Esophagus muscularis mucosa (tissue), 4 donors: ENCODE data around the gene ATP2A1. TPM values are rescaled to one million over a fixed set of nuclear protein-coding genes. Genes with fewer than 3 reads are reported as not detected.

ENCODE experiments used
- DNase-seq: peaks from one replicate; pipeline ENCODE4 v3.0.0-alpha.2; 2017; ENCODE audit errors: extremely low spot score
- H3K27ac ChIP-seq, 4 donors: fragments of 200-600 bp; sonication (generic); replicated peaks in 1 of 4; 1 replicate in 3 of 4; 2 replicates in 1 of 4; pipeline ENCODE4 v1.5.1; 2016 to 2019; ENCODE audit warnings: mild to moderate bottlenecking in 1 of 4
- H3K27me3 ChIP-seq, 4 donors: fragments of 200-600 bp; sonication (generic); one replicate each; pipeline versions ENCODE4 v1.5.1 to v1.6.0; 2016 to 2019
- H3K36me3 ChIP-seq, 4 donors: fragments of 200-600 bp; sonication (generic); one replicate each; pipeline ENCODE4 v1.5.1; 2016 to 2019
- H3K4me1 ChIP-seq, 4 donors: fragments of 200-600 bp; sonication (generic); one replicate each; pipeline ENCODE4 v1.5.1; 2016 to 2019
- H3K4me3 ChIP-seq, 4 donors: fragments of 200-600 bp; sonication (generic); 1 replicate in 2 of 4; 2 replicates in 2 of 4; pipeline ENCODE4 v1.5.1; 2016 to 2019; ENCODE audit warnings: mild to moderate bottlenecking in 4 of 4, moderate library complexity in 1 of 4
- H3K9me3 ChIP-seq, 4 donors: fragments of 200-600 bp; sonication (generic); 1 replicate in 3 of 4; 2 replicates in 1 of 4; pipeline ENCODE4 v1.5.1; 2016 to 2019
- EP300 ChIP-seq: sonication (generic); formaldehyde crosslinking; IDR thresholded peaks from one replicate; pipeline ENCODE4 v1.6.1; 2017; ENCODE audit warnings: antibody characterized with exemption
- POLR2A ChIP-seq: fragments of 450-650 bp; IDR thresholded peaks from one replicate; pipeline ENCODE4 v1.6.1; 2017; ENCODE audit warnings: antibody characterized with exemption, moderate library complexity, mild to moderate bottlenecking, low read depth
- POLR2AphosphoS5 ChIP-seq, 2 donors: sonication (generic); formaldehyde crosslinking; IDR thresholded peaks; one replicate each; pipeline ENCODE4 v1.6.1; 2017; ENCODE audit warnings: antibody characterized with exemption in 2 of 2
- WGBS: methylation state at CpG from one replicate; pipeline ENCODE4 v1.1.5; 2018; 5-methylcytosine and 5-hydroxymethylcytosine counted together
- intact Hi-C: fragments of 100-400 bp; cut with DNase I; formaldehyde crosslinking; loops from one replicate; pipeline ENCODE4 v1.15.1; 2023
- total RNA-seq, 4 donors: library from RNA; depleted of rRNA; stranded (reverse); fragments of >200 nt; gene quantifications; one replicate each; pipeline versions ENCODE4 v1.1.0 to v1.2.1, GENCODE V29; 2016
- TF ChIP-seq, protein P1 (sequence below), 3 experiments: fragments of 200-600 bp in 2 of 3; fragments of 450-650 bp in 1 of 3; sonication (generic) in 2 of 3; IDR thresholded peaks; one replicate each; pipeline ENCODE4 v1.5.1; 2017 to 2019; ENCODE audit warnings: antibody characterized with exemption in 3 of 3, mild to moderate bottlenecking in 2 of 3, moderate library complexity in 1 of 3

The ATP2A1 gene
- total RNA-seq, 4 donors from 2014 or later: 0.86 TPM; not detected in 3

DNA sequence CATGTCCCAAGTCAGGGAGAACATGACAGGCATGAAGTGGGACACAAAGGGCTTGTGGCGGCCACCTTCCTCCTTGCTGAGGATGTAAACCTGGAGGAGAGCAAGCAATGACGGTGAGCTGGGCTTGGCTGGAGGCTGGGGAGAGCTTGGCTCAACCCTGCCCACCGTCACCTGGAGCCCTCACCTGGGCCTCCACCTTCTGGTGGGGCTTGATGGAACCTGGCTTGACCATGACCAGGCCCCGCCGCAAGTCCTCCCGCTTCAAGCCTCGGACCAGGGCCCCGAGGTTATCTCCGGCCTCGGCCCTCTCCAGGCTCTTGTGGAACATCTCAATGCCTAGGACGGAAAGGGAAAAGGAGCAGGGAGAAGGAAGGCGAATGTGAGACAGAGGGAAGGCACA lies 34.5 kb upstream of the ATP2A1 start:
- Histone ChIP-seq H3K4me3 (no peak overlapping the region), H3K27ac (no peak overlapping the region), H3K4me1 (peaks cover 20 to 41% (median 36%) of the 10 kb centered on the region in 4 donors), H3K27me3 (no peaks in the 10 kb centered on the region), H3K36me3 (peaks cover 26 to 45% (median 38%) of the 10 kb centered on the region in 4 donors), H3K9me3 (no peaks in the 10 kb centered on the region)
- 94% methylated on average over 12 of the region's 12 CpGs for WGBS
- TF ChIP-seq POLR2A (no peak), POLR2AphosphoS5 (IDR thresholded peaks at IDR 0.05) (no peak), EP300 (no peak)
- TF ChIP-seq, protein P1, sequence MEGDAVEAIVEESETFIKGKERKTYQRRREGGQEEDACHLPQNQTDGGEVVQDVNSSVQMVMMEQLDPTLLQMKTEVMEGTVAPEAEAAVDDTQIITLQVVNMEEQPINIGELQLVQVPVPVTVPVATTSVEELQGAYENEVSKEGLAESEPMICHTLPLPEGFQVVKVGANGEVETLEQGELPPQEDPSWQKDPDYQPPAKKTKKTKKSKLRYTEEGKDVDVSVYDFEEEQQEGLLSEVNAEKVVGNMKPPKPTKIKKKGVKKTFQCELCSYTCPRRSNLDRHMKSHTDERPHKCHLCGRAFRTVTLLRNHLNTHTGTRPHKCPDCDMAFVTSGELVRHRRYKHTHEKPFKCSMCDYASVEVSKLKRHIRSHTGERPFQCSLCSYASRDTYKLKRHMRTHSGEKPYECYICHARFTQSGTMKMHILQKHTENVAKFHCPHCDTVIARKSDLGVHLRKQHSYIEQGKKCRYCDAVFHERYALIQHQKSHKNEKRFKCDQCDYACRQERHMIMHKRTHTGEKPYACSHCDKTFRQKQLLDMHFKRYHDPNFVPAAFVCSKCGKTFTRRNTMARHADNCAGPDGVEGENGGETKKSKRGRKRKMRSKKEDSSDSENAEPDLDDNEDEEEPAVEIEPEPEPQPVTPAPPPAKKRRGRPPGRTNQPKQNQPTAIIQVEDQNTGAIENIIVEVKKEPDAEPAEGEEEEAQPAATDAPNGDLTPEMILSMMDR (IDR thresholded peaks at IDR 0.05): no peak
- intact Hi-C loops: loop anchor here (5.0 kb wide), 1 partner anchor 99 kb away; no protein-coding TSS in a partner anchor
- no peak for DNase-seq

DNA sequence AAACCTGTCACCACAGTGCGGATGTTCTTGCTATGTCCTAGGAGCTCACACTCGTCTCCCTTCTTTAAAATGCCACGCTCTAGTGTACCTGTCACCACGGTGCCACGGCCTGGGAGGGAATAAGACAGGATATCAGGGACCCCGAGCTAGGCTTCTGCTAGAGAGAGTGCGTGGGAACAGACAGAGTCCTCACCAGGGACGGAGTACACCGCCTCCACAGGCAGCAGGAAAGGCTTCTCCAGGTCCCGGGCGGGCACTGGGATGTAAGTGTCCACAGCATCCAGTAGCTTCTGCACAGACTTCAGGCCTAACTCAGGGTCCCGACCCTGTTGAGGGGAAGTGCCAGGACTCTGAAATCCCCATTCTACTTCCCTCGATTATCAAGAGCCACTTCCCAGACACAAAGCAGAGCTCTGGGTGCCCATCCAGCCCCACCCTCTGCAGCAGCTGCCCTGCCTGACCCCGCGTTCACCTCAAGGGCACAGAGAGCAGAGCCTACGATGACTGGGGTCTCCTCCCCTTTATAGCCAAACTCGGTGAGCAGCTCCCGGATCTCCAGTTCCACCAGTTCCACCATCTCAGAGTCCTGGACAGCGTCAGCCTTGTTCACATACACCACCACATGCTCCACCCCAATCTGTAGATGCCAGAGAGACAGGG lies 33.9 kb upstream of the ATP2A1 start:
- TF ChIP-seq, protein P1 (IDR thresholded peaks at IDR 0.05): no peak
- Histone ChIP-seq H3K4me1 (peaks cover 20 to 38% (median 35%) of the 10 kb centered on the region in 4 donors), H3K9me3 (no peaks in the 10 kb centered on the region), H3K4me3 (no peak overlapping the region), H3K27me3 (no peaks in the 10 kb centered on the region), H3K36me3 (peaks cover 26 to 45% (median 38%) of the 10 kb centered on the region in 4 donors), H3K27ac (no peak overlapping the region)
- WGBS: 89% methylated on average over 19 of the region's 19 CpGs
- intact Hi-C loops: loop anchor here (5.0 kb wide), 1 partner anchor 98 kb away; no protein-coding TSS in a partner anchor
- DNase-seq: no peak

DNA sequence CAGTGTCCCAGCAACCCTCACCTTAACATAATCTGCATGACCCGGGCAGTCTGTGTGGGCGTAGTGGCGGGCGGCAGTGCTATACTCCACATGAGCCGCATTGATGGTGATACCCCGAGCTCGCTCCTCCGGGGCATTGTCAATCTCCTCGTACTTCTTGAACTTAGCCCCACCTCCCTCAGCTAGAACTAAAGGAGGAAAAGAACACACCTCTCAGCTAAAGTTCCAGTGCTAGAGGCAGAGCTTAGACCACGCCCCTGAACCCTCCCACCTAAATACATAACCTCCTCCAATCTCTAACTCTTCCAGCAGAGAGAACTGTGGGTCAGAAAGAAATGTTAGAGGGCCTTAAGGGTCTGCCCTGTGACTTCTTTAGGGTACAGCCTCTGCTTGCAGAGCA lies 33.0 kb upstream of the ATP2A1 start:
- Histone ChIP-seq H3K27ac (peak overlapping the region; percentile 84 to 93 (median 92)), H3K27me3 (no peaks in the 10 kb centered on the region), H3K4me3 (peak overlapping the region; percentile 76 to 97 (median 87)), H3K4me1 (peaks cover 20 to 35% (median 29%) of the 10 kb centered on the region in 4 donors), H3K9me3 (no peaks in the 10 kb centered on the region), H3K36me3 (peaks cover 26 to 45% (median 39%) of the 10 kb centered on the region in 4 donors)
- WGBS: 66% methylated on average over 10 of the region's 10 CpGs
- intact Hi-C loops: no loop called here
- TF ChIP-seq EP300 (no peak), POLR2A (no peak), POLR2AphosphoS5 (IDR thresholded peaks at IDR 0.05) (no peak)
- TF ChIP-seq, protein P1 (IDR thresholded peaks at IDR 0.05): no peak
- DNase-seq: no peak

DNA sequence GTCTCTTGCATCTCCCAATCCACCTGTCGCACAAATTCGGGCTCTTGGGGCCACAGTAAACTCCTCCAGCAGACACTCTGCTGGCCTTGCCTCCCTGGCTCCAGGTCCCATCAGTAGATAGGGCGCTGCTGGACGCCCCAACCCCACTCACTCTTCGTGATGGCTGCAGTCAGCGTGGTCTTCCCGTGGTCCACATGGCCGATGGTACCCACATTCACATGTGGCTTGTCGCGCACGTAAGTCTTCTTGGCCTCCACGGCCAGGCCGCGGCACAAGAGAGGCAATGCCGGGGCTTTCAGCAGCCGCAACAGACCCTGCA lies 32.6 kb upstream of the ATP2A1 start:
- Histone ChIP-seq H3K36me3 (peaks cover 26 to 44% (median 39%) of the 10 kb centered on the region in 4 donors), H3K4me3 (peak overlapping the region; percentile 76 to 97 (median 87)), H3K27me3 (no peaks in the 10 kb centered on the region), H3K4me1 (peaks cover 20 to 35% (median 29%) of the 10 kb centered on the region in 4 donors), H3K9me3 (no peaks in the 10 kb centered on the region), H3K27ac (peak overlapping the region; percentile 84 to 93 (median 92))
- no peak for DNase-seq
- intact Hi-C loops: no loop called here
- TF ChIP-seq, protein P1 (IDR thresholded peaks at IDR 0.05): no peak
- no peak for TF ChIP-seq POLR2A
- TF ChIP-seq POLR2AphosphoS5 (IDR thresholded peaks at IDR 0.05): no peak
- TF ChIP-seq EP300: no peak
- WGBS: 13% methylated on average over 2 of the region's 16 CpGs
